Panc1 (cell line): Measurements from ENCODE around the gene TULP4.

ENCODE experiments used
- POLR2AphosphoS5 ChIP-seq: IDR thresholded peaks from 2 replicates; pipeline ENCODE4 v1.6.1; 2012; ENCODE audit warnings: mild to moderate bottlenecking, low read depth, low read length, moderate library complexity
- SIN3A ChIP-seq: IDR thresholded peaks from 2 replicates; pipeline ENCODE4 v1.6.1; 2012; ENCODE audit warnings: low read depth, mild to moderate bottlenecking, low read length, moderate library complexity, borderline replicate concordance; ENCODE audit not compliant: insufficient read depth
- TF ChIP-seq, protein P1 (sequence below): fragments of 450-650 bp; IDR thresholded peaks from 2 replicates; pipeline ENCODE4 v1.5.1; 2017; ENCODE audit warnings: mild to moderate bottlenecking
- TF ChIP-seq, protein P2 (sequence below), 2 experiments: IDR thresholded peaks; 2 replicates each; pipeline ENCODE4 v1.6.1; 2011 to 2012; ENCODE audit warnings: low read depth in 2 of 2, control low read depth in 1 of 2, low read length in 1 of 2, mild to moderate bottlenecking in 1 of 2, moderate library complexity in 1 of 2; ENCODE audit not compliant: insufficient read depth in 1 of 2

DNA sequence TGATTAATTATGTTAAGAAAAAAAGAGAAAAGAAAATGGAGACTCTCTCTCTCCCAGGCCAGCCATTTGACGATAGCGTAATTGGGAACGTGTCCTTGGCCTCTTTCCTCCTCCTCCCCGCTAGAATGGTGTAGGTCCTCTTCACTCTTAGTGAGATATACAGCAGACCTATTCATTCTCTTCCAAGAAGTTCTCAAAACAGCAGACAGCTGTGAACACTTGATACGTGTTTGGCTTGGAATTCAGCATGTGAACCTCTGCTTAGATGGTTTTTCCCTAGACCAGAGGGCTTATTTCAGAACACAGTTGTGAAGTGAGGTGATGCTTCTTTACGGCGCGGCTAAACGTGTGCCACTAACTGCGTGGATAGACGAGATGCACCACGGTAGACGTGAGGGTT is 32.6 kb upstream of the TULP4 start:
- TF ChIP-seq, protein P1, sequence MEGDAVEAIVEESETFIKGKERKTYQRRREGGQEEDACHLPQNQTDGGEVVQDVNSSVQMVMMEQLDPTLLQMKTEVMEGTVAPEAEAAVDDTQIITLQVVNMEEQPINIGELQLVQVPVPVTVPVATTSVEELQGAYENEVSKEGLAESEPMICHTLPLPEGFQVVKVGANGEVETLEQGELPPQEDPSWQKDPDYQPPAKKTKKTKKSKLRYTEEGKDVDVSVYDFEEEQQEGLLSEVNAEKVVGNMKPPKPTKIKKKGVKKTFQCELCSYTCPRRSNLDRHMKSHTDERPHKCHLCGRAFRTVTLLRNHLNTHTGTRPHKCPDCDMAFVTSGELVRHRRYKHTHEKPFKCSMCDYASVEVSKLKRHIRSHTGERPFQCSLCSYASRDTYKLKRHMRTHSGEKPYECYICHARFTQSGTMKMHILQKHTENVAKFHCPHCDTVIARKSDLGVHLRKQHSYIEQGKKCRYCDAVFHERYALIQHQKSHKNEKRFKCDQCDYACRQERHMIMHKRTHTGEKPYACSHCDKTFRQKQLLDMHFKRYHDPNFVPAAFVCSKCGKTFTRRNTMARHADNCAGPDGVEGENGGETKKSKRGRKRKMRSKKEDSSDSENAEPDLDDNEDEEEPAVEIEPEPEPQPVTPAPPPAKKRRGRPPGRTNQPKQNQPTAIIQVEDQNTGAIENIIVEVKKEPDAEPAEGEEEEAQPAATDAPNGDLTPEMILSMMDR = no peak
- TF ChIP-seq SIN3A = no peak
- TF ChIP-seq POLR2AphosphoS5 = no peak
- TF ChIP-seq, protein P2, sequence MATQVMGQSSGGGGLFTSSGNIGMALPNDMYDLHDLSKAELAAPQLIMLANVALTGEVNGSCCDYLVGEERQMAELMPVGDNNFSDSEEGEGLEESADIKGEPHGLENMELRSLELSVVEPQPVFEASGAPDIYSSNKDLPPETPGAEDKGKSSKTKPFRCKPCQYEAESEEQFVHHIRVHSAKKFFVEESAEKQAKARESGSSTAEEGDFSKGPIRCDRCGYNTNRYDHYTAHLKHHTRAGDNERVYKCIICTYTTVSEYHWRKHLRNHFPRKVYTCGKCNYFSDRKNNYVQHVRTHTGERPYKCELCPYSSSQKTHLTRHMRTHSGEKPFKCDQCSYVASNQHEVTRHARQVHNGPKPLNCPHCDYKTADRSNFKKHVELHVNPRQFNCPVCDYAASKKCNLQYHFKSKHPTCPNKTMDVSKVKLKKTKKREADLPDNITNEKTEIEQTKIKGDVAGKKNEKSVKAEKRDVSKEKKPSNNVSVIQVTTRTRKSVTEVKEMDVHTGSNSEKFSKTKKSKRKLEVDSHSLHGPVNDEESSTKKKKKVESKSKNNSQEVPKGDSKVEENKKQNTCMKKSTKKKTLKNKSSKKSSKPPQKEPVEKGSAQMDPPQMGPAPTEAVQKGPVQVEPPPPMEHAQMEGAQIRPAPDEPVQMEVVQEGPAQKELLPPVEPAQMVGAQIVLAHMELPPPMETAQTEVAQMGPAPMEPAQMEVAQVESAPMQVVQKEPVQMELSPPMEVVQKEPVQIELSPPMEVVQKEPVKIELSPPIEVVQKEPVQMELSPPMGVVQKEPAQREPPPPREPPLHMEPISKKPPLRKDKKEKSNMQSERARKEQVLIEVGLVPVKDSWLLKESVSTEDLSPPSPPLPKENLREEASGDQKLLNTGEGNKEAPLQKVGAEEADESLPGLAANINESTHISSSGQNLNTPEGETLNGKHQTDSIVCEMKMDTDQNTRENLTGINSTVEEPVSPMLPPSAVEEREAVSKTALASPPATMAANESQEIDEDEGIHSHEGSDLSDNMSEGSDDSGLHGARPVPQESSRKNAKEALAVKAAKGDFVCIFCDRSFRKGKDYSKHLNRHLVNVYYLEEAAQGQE (IDR thresholded peaks at IDR 0.05; ENCODE audit: insufficient read depth in 1 of 2, low read depth in 2 of 2, low read length in 1 of 2) = no peak
